ENCODE data around the gene CATSPER1.

The CATSPER1 gene

DNA sequence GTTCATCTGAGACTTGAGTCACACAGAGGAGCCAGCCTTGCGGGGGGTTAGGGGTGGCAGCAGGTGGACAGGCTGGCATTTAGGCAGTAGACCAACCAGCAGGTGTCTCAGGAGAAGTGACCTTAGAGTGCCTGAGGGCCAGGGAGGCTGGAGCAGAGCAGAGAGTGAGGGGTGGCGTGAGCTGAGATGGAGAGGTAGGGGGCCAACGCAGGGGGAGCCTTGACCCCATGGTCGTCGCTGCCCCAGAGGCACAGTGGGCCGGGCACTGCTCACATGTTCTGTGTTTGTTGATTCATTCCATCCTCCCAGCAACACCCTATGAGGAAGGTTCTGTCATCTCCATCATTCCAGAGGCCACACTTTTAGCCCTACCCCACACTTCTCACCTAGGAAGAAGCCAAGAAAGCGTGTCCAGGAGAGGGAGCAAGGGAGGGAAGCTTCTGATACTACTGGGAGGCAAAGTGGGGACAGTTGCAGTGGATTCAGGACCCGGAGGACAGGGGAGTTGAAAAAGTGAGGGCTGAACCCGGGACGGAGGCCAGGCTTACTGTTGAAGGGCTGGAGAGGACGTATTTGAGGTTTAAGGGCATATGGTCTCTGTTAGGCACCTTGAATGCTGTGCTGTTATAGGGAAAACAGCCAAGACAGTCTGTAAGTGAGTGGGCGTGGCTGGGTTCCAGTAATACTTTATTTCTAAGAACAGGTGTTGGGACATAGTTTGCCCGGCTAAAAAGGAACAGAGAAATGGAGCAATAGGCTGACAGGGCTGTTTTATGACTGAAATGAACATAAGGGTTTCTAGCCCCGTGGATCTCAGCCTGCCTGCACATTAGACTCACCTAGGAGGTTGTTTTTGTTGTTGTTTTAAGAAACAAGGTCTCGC lies 57.4 kb downstream of the CATSPER1 start:
- no peak for FAIRE-seq

DNA sequence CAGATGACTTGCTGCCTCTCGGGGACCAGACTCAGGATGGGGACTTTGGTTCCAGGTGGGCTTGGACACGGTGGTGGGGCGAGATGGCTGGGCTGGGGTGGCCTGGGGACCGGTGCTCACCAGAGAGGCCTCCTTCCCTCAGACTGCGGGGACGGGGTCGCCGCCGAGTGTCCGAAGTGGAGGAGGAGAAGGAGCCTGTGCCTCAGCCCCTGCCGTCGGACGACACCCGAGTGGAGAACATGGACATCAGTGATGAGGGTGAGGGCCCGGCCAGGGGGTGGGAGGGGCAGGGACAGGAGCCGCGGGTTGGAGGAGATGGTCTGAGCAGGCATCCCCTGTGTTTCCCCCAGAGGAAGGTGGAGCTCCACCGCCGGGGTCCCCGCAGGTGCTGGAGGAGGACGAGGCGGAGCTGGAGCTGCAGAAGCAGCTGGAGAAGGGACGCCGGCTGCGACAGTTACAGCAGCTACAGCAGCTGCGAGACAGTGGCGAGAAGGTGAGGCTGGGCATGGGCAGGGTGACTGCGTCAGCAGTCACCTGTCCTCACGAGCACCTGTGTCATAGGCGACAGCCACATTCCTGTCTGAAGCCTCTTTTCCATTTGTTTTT lies 58.8 kb downstream of the CATSPER1 start:
- FAIRE-seq, result no peak

Data from colon (tissue), 2 donors.